ENCODE results near the gene CXXC5. TPM values are rescaled to one million over a fixed set of nuclear protein-coding genes. Genes with fewer than 3 reads are reported as not detected.

The CXXC5 gene
- total RNA-seq, 1 donor from 2014 or later: 1.7 TPM

DNA sequence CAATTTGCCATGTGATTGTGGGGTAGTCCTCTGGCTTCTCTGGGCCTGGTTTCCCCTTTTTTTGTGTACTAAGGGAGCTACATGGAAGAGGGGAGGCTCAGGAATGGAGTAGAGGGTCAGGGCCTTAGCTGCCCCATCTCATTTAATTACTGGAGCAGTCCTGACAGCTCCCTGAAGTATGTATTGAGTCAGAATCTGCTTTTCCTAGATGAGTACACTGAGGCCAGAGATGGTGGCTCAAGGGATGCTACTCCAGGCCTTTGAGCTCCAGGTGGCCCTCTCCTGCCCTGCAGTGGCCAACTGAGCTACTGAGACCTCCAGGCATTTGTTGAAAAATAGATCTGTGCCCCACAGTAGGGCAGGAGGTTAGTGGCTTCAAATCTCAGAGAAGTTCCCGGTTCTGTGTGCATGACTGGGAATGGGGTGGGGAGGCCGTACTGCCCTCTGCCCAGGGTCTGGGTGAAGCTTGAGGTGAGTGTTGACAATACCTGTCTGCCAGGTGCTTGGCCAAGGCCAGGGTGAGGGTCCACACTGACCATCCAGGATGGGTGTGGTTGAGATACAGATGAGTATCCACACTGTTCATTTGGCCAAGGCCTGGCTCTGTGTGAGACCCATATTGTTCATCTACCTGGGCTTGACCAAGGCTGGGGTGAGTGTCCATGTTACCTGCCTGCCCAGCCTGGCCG lies 45.7 kb downstream of the CXXC5 start:
- Mint-ChIP-seq H3K4me1 (ENCODE audit: low read depth) (no peaks in the 10 kb centered on the region), H3K36me3 (ENCODE audit: low read depth) (no peaks in the 10 kb centered on the region)
- intact Hi-C loops (cut with micrococcal nuclease): loop anchor here (5.0 kb wide), 1 partner anchor 272 kb away; no protein-coding TSS in a partner anchor

DNA sequence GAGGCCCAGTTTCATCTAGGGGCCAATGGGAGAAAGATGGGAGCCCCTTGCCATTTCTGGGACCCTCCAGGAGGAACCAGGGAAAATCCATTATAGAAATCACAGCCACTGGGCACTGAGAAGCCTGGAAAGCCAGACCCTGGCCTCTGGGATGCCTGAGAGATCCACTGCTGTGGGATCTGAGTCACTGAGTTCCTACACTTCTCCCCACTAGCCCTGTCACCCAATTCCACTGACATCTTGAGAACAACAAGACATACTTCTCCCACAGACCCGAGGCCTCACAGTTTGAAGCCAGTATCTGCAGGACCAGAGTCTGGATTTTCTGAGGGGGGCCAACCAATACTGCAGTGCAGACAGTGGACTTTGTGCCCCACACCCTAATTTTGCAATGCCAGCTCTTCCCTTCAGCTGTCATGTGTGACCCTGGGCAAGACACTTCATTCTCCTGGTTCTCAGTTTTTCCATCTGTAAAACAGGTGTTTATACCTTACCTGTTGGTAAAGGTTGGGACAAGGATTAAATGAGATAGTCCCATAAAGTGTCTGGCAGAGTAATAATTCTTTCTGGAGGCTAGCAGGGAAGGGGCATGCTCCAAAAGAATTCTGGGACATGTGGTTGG lies 46.5 kb downstream of the CXXC5 start:
- intact Hi-C loops (cut with micrococcal nuclease): loop anchor here (5.0 kb wide), 1 partner anchor 272 kb away; no protein-coding TSS in a partner anchor
- no peaks in the 10 kb centered on the region for H3K4me1 Mint-ChIP-seq (ENCODE audit: low read depth)
- DNase-seq (ENCODE audit: low spot score): no peak
- no peak overlapping the region for H3K4me3 Mint-ChIP-seq
- no peak overlapping the region for H3K27ac Mint-ChIP-seq
- peaks cover 15% of the 10 kb centered on the region for H3K27me3 Mint-ChIP-seq (ENCODE audit: insufficient read depth)
- no peaks in the 10 kb centered on the region for H3K9me3 Mint-ChIP-seq
- H3K36me3 Mint-ChIP-seq (ENCODE audit: low read depth): no peaks in the 10 kb centered on the region

More for the DNA sequence above, 45.7 kb downstream of the CXXC5 start:
- no peak for DNase-seq (ENCODE audit: low spot score)
- Mint-ChIP-seq H3K27ac (no peak overlapping the region), H3K4me3 (no peak overlapping the region), H3K27me3 (ENCODE audit: insufficient read depth) (peaks cover 16% of the 10 kb centered on the region), H3K9me3 (no peaks in the 10 kb centered on the region)

DNA sequence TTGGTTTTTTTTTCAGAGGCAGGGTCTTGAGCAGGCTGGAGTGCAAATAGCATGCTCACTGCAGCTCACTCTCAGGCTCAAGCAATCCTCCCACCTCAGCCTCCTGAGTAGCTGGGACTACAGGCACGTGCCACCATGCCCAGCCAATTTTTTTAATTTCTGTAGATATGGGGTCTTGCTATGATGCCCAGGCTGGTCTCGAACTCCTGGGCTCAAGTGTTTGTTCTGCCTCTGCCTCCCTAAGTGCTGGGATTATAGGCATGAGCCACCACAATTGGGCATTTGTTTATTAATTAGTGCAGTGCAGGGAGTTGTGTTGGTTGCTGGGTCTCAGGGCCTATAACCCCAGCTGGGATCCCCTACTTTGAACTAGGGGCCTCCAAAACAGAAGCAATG lies 47.0 kb downstream of the CXXC5 start:
- H3K36me3 Mint-ChIP-seq (ENCODE audit: low read depth): no peaks in the 10 kb centered on the region
- H3K4me3 Mint-ChIP-seq: no peak overlapping the region
- H3K9me3 Mint-ChIP-seq: no peaks in the 10 kb centered on the region
- H3K27ac Mint-ChIP-seq: no peak overlapping the region
- intact Hi-C loops (cut with micrococcal nuclease): no loop called here
- DNase-seq (ENCODE audit: low spot score): no peak
- peaks cover 15% of the 10 kb centered on the region for H3K27me3 Mint-ChIP-seq (ENCODE audit: insufficient read depth)
- no peaks in the 10 kb centered on the region for H3K4me1 Mint-ChIP-seq (ENCODE audit: low read depth)

DNA sequence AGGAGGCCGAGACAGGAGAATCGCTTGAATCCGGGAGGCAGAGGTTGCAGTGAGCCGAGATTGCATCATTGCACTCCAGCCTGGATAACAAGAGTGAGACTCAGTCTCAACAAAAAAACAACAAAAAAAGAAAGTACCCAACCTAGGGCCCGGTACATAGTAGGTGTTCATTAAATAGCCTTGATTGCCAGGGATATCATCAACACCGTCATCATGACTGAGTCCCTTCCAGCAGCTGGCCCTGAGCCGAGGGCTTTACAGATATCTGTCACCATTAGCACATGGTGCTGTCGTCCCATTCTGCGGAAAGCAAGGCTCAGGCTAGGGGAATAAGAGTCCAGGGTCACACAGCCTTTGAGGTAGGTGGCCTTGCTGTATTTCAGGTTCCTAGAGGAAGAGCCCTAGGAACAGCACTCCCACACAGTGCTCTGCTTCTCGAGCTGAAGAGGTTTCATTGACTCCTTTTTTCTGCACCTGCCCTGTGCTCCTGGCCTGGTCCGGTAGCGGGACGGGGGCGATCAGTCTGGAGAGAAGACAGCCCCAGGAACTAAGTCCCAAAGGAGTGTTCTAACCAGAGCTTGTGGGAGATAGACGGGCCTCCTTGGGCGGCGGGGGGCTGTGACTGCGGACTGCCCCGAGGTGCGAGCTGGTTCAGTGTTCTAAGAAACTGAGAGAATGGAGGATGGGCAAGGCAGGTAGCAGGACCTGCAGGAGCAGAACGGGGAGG lies 48.2 kb downstream of the CXXC5 start:
- no peak overlapping the region for H3K27ac Mint-ChIP-seq
- peak overlapping the region; percentile 29 for H3K4me3 Mint-ChIP-seq

DNA sequence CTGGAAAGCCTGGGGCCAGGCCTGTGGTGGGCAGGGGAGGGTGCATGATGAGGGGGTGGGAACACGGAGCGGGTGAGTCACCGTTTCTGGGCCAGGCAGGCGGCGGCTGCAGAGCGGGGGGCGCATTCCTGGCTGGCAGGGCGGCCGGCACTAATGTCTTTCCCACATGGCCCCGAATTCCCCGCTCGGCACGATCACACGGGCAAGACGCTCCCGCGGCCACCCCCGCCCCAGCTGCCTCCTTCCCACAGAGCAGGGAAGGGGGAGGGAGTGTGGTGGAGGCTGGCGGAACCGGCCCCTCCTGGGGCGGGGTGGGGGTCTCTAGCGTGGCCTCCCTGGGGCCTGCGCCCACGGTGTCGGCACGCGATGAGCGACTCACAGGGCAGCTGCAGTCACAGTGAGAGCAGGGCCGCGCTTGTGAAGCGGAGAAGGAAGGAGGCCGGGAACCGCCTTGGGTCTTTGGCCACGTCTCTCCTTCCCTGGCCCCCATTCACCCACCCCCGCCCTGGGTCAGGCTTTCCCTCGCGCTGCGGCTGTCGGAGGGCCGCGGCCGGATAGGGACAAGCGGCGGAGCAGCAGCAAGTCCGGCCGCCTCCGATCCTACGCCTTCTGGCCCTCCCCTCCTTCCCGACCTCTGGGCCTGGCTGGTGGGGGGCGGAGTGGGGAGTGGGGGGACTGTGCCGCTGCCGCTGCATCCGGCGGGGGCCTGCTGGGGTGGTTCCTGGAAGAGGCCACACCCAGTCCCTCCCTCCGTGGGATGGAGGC lies 48.9 kb downstream of the CXXC5 start:
- no peak for DNase-seq (ENCODE audit: low spot score)
- Mint-ChIP-seq H3K4me1 (ENCODE audit: low read depth) (no peaks in the 10 kb centered on the region), H3K27me3 (ENCODE audit: insufficient read depth) (peaks cover 28% of the 10 kb centered on the region), H3K36me3 (ENCODE audit: low read depth) (no peaks in the 10 kb centered on the region), H3K9me3 (no peaks in the 10 kb centered on the region), H3K4me3 (no peak overlapping the region), H3K27ac (no peak overlapping the region)
- intact Hi-C loops (cut with micrococcal nuclease): loop anchor here (2.0 kb wide), 1 partner anchor 14 kb away; no protein-coding TSS in a partner anchor

More for the DNA sequence above, 48.2 kb downstream of the CXXC5 start:
- Mint-ChIP-seq H3K36me3 (ENCODE audit: low read depth) (no peaks in the 10 kb centered on the region), H3K4me1 (ENCODE audit: low read depth) (no peaks in the 10 kb centered on the region), H3K9me3 (no peaks in the 10 kb centered on the region), H3K27me3 (ENCODE audit: insufficient read depth) (peaks cover 21% of the 10 kb centered on the region)
- intact Hi-C loops (cut with micrococcal nuclease): loop anchor here (2.0 kb wide), 1 partner anchor 14 kb away; no protein-coding TSS in a partner anchor
- DNase-seq (ENCODE audit: low spot score): no peak

DNA sequence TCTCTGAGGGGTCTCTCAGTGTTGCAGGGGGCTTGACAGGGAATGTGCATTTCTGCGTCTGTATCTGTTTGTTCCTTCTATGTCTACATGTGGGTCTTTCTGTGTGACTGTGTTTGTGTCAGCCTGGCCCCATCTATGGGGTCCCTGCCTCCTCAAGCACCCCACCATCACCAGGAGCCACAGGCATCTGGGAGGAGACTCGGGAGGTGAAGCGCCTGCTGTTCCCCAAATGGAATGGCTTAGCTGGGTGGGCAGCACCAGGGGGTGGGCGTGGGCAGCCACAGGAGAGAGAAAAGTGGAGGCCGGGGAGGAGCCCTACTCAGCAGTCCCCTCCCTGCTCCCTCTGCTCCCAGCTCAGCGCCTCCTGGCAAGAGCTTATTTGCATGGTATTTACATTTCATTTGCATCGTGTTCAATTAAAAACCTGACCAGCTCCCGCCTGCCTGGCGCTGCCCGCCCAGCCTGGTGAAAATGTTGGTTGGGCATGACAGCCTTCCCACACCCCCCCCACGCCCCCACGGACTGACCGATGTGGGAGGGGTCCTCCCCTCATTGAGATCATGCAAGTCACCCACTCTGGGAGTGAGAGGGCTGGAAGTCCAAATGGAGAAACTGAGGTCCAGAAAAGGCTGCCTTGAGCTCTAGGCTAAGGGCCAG lies 50.5 kb downstream of the CXXC5 start:
- intact Hi-C loops (cut with micrococcal nuclease): no loop called here
- no peak for DNase-seq (ENCODE audit: low spot score)
- H3K36me3 Mint-ChIP-seq (ENCODE audit: low read depth): no peaks in the 10 kb centered on the region
- no peaks in the 10 kb centered on the region for H3K4me1 Mint-ChIP-seq (ENCODE audit: low read depth)
- H3K4me3 Mint-ChIP-seq: no peak overlapping the region
- H3K27me3 Mint-ChIP-seq (ENCODE audit: insufficient read depth): peaks cover 42% of the 10 kb centered on the region
- no peak overlapping the region for H3K27ac Mint-ChIP-seq
- H3K9me3 Mint-ChIP-seq: no peaks in the 10 kb centered on the region

DNA sequence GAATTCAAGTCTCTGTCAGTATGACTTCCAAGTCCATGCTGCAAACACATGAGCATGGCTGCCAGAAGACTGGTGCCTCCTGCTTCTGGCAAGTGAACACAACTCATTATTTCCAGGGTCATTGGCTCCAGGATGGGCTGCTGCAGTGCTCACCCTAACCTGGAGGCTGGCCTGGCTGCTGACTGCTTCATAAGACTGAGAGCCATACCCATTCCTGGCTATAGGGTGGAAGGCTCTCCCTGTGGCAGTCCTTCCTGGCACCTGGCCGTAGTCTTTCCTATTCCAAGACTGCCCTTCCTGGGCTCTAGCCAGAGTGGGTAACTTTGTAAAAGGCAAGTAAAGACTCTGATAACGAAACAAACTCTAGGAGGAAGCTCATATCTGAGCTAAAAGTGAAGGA lies 51.2 kb downstream of the CXXC5 start:
- Mint-ChIP-seq H3K4me3 (no peak overlapping the region), H3K4me1 (ENCODE audit: low read depth) (no peaks in the 10 kb centered on the region), H3K9me3 (no peaks in the 10 kb centered on the region), H3K27me3 (ENCODE audit: insufficient read depth) (peaks cover 46% of the 10 kb centered on the region), H3K27ac (no peak overlapping the region), H3K36me3 (ENCODE audit: low read depth) (no peaks in the 10 kb centered on the region)
- DNase-seq (ENCODE audit: low spot score): no peak
- intact Hi-C loops (cut with micrococcal nuclease): no loop called here

DNA sequence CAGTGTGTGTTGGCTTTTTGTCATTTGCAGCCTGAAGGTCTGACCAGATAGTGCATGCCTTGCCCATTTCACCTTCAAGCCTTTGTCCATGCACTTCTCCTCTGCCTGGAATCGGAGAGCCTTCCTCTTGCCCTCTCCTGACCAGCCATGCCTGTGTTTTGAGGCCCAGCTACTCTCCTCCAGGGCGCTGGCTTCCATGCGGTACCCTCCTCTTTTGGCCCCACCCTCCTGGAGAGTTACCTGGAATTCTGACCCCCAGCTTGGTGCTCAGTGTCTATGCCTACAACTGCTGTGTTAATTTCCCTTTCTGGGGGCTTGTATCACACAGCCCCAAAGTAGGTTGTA lies 52.5 kb downstream of the CXXC5 start:
- Mint-ChIP-seq H3K27ac (no peak overlapping the region), H3K27me3 (ENCODE audit: insufficient read depth) (peaks cover 48% of the 10 kb centered on the region), H3K4me3 (no peak overlapping the region), H3K36me3 (ENCODE audit: low read depth) (no peaks in the 10 kb centered on the region), H3K4me1 (ENCODE audit: low read depth) (no peaks in the 10 kb centered on the region), H3K9me3 (no peaks in the 10 kb centered on the region)
- intact Hi-C loops (cut with micrococcal nuclease): no loop called here
- DNase-seq (ENCODE audit: low spot score): no peak

DNA sequence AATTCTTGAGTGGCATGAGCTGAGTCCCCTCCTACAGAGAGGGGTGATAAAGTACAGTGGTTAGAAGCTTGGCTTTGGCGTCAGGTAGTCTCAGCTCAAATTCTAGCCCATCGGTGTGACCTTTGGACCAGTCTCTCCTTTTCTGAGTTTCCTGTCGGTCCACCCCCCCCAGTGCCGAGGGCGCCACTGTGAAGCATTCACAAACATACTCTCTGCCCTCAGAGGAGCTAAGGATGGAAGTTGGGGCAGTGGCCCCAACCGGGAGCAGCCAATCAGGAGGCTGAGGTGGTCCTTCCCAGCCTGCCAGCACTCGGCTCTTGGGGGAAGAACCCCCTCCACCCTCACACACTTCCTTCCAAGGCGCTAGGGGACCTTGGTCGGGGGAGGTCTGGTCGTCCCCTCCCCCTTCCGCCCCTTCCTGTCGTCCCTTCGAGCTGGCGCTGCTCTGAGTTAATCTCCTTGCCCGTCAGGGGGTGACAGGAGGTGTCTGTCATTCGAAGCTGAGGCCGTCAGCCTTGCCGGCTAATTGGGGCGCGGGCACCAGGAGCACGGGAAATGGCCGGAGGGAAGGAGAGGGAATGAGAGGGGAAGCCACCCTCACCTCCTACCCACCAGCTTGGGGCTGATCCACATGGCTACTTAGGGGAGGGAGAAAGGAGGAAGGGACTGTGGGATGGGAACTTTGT lies 53.0 kb downstream of the CXXC5 start:
- peaks cover 49% of the 10 kb centered on the region for H3K27me3 Mint-ChIP-seq (ENCODE audit: insufficient read depth)
- intact Hi-C loops (cut with micrococcal nuclease): no loop called here
- H3K4me3 Mint-ChIP-seq: no peak overlapping the region
- H3K36me3 Mint-ChIP-seq (ENCODE audit: low read depth): no peaks in the 10 kb centered on the region
- H3K27ac Mint-ChIP-seq: no peak overlapping the region
- no peak for DNase-seq (ENCODE audit: low spot score)
- no peaks in the 10 kb centered on the region for H3K4me1 Mint-ChIP-seq (ENCODE audit: low read depth)
- H3K9me3 Mint-ChIP-seq: no peaks in the 10 kb centered on the region

DNA sequence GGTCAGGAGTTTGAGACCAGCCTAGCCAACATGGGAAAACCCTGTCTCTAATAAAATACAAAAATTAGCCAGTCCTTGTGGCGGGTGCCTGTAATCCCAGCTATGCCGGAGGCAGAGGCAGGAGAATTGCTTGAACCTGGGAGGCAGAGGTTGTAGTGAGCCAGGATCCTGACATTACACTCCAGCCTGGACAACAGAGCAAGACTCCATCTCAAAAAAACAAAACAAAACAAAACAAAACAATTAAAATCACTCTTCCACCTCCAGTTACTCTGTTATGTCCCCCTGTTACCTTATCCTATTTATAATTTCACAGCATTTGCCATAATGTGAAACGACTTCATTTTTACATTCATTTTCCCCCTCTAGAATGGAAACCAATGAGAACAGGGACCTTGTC lies 54.4 kb downstream of the CXXC5 start:
- H3K27ac Mint-ChIP-seq: no peak overlapping the region
- no peak for DNase-seq (ENCODE audit: low spot score)
- intact Hi-C loops (cut with micrococcal nuclease): no loop called here
- peaks cover 49% of the 10 kb centered on the region for H3K27me3 Mint-ChIP-seq (ENCODE audit: insufficient read depth)
- no peak overlapping the region for H3K4me3 Mint-ChIP-seq
- H3K36me3 Mint-ChIP-seq (ENCODE audit: low read depth): no peaks in the 10 kb centered on the region
- no peaks in the 10 kb centered on the region for H3K9me3 Mint-ChIP-seq
- no peaks in the 10 kb centered on the region for H3K4me1 Mint-ChIP-seq (ENCODE audit: low read depth)

DNA sequence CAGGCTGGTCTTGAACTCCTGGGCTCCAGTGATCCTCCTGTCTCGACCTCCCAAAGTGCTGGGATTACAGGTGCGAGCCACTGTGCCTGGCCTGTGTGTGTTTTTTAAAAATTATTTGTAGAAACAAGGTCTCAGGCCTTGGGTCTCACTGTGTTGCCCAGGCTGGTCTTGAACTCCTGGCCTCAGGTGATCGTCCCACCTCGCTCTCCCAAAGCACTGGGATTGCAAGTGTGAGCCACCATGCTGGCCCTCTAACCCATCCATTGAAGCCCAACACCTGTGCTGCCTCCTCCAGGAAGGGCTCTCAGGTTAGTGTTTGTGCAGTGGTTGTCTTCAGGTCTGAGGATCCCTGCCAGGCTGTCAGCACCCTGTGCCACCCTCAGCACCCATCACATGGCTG lies 56.6 kb downstream of the CXXC5 start:
- Mint-ChIP-seq H3K36me3 (ENCODE audit: low read depth) (no peaks in the 10 kb centered on the region), H3K27me3 (ENCODE audit: insufficient read depth) (peaks cover 53% of the 10 kb centered on the region), H3K9me3 (no peaks in the 10 kb centered on the region), H3K4me3 (no peak overlapping the region), H3K27ac (no peak overlapping the region), H3K4me1 (ENCODE audit: low read depth) (no peaks in the 10 kb centered on the region)
- no peak for DNase-seq (ENCODE audit: low spot score)
- intact Hi-C loops (cut with micrococcal nuclease): no loop called here

DNA sequence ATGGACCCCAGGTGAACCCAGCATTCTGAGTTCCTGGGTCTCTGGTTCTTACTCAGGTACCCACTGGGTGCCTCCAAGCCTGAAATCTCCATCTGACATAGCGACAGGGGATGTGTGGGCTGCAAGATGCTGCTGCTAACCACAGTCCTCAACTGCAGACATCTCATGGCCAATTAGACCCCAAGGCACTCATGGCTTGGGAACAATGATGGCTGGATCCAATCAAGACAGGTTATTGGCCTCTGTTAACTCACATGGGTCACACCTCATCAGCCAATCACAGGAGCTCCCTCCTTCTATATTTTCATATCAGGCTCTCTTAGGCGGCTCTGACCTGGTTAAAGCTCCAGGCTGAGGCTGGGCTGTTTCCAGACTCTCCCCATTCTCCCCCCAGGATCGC lies 57.0 kb downstream of the CXXC5 start:
- Mint-ChIP-seq H3K27me3 (ENCODE audit: insufficient read depth) (peaks cover 55% of the 10 kb centered on the region), H3K36me3 (ENCODE audit: low read depth) (no peaks in the 10 kb centered on the region), H3K4me3 (no peak overlapping the region), H3K4me1 (ENCODE audit: low read depth) (peaks cover under 1% of the 10 kb centered on the region), H3K27ac (no peak overlapping the region), H3K9me3 (no peaks in the 10 kb centered on the region)
- intact Hi-C loops (cut with micrococcal nuclease): no loop called here
- DNase-seq (ENCODE audit: low spot score): no peak
